ENCODE measurements around the gene PMP22. TPM values are rescaled to one million over a fixed set of nuclear protein-coding genes. Genes with fewer than 3 reads are reported as not detected.

PMP22 gene
- total RNA-seq, 3 donors from 2014 or later: 16.7 to 149 (median 54.2) TPM

DNA sequence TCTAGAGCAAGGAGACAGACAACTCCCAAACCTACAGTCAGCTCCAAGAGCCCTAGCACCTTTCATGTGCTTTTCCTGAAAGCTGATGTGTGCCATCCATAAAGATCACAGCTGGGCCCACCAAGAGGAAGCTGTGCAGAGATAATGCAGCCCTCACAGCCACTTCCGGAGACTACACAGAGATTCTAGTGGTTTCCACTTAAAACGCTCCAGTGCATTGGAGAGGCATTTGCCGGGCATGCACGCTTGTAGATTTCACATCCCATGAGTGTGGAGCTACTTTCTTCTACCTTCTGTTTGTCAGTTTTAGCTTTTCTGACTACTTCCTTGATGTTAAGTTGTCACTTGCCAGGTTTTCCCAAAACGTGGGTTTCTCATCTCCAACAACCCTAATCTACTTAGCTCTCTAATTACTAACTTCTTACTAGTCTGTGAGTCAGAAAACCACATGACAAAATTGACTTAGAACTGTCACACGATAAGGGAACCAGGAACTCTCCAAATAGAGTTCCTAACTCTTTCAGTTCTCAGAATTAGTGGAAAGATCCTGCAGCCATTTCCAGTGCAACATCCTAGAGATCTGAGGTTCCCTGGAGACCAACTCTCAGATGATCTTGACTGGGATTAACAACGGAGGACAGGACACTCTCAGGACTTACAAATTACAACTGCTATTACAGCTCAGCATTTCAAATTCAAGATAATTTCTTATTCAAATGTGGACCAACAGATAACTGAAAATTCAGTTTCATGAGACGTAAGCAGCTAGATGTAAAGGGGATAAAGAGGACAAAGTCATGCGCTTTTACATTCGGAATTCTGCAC, 28.6 kb downstream of the PMP22 start:
- intact Hi-C loops (cut with DNase I, micrococcal nuclease): no loop called here
- no peaks in the 10 kb centered on the region for H3K36me3 ChIP-seq (ENCODE audit: low read depth)
- DNase-seq: no peak

DNA sequence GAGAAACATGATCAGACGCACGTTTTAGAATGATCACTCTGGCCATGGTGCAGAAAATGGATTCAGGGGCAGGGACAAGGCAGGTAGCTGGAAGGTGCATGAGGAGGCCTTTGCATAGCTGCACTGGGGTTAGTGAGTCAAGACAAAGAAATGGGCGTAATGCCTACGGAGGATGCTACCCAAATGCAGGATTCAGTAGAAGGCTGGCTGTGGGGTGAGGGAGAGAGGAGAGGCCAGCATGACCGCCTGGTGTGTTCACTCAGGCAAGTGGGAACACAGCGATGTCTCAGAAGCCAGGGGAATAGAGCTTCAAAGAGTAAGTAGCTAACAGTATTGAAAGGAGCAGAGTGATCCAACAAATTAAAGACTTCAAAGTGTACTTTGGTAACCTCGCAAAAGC, 31.2 kb downstream of the PMP22 start:
- intact Hi-C loops (cut with DNase I, micrococcal nuclease): no loop called here
- Histone ChIP-seq H3K36me3 (ENCODE audit: low read depth) (no peaks in the 10 kb centered on the region), H3K9me3 (no peaks in the 10 kb centered on the region), H3K4me1 (ENCODE audit: low read depth) (no peaks in the 10 kb centered on the region), H3K4me3 (no peak overlapping the region)
- ATAC-seq (no peak), DNase-seq (no peak)
- TF ChIP-seq, protein P1, sequence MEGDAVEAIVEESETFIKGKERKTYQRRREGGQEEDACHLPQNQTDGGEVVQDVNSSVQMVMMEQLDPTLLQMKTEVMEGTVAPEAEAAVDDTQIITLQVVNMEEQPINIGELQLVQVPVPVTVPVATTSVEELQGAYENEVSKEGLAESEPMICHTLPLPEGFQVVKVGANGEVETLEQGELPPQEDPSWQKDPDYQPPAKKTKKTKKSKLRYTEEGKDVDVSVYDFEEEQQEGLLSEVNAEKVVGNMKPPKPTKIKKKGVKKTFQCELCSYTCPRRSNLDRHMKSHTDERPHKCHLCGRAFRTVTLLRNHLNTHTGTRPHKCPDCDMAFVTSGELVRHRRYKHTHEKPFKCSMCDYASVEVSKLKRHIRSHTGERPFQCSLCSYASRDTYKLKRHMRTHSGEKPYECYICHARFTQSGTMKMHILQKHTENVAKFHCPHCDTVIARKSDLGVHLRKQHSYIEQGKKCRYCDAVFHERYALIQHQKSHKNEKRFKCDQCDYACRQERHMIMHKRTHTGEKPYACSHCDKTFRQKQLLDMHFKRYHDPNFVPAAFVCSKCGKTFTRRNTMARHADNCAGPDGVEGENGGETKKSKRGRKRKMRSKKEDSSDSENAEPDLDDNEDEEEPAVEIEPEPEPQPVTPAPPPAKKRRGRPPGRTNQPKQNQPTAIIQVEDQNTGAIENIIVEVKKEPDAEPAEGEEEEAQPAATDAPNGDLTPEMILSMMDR (IDR thresholded peaks at IDR 0.05): no peak

More for the DNA sequence above, 28.6 kb downstream of the PMP22 start:
- TF ChIP-seq, protein P1 (IDR thresholded peaks at IDR 0.05): no peak
- Histone ChIP-seq H3K9me3 (no peaks in the 10 kb centered on the region), H3K4me1 (ENCODE audit: low read depth) (no peaks in the 10 kb centered on the region), H3K4me3 (no peak overlapping the region)
- peak; percentile 25 for ATAC-seq

DNA sequence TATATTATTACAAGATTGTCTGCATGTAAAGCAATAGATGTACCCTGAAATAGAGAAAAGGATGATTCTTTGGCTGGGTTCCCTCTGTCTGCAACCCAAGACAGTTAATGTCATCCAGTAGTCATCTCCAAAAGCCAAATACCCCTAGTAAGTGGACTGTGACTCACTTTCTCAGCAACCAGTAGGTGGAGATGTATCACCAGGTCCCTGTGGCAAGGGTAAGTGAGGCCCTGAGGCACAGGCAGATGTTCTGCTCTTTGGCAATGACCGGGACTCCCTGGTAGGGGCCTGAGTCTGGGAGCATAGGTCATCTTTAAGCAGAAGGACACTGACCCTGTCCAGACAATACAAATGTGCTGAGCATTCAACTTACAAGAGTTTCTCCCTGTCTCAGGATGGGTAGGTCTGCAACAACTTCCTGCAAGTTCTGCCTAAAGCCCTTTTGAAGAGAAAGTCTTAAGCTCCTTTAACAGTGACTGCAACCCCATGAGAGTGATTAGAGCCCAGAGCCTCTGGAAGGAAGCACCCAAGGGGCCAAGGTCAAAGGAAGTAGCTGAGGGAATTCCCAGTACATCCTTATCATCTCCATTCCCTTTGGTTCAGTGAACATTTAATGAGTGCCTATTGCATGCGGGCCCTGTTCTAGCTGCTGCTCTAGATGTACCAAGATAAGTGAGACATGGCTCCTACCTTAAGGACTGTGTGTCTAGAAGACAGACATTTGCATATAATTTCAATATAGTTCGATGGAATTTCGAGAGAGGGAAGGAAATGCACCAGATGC, 31.9 kb downstream of the PMP22 start:
- TF ChIP-seq, protein P1 (IDR thresholded peaks at IDR 0.05): no peak
- Histone ChIP-seq H3K36me3 (ENCODE audit: low read depth) (no peaks in the 10 kb centered on the region), H3K9me3 (no peaks in the 10 kb centered on the region), H3K4me3 (no peak overlapping the region), H3K4me1 (ENCODE audit: low read depth) (no peaks in the 10 kb centered on the region)
- DNase-seq: no peak
- peak; percentile 48 for ATAC-seq
- intact Hi-C loops (cut with DNase I, micrococcal nuclease): no loop called here

DNA sequence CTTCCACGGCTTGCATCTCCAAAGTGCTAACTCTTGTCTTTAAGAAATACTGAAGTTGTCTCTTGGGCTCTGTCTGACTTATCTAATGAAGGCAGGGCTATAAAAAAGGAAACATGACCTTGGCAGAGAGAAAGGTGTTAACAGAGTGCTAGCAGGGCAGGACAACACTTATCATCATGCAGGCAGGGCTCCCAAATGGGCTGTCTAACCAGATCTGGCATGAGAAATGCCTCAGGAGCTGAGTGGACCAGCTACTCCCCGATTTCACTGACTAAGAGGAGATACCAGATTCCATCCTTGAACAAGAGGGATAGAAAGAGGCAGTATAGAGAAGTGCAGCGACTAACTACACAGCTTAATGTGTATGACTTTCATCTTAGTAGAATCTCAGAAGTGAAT, 32.6 kb downstream of the PMP22 start:
- Histone ChIP-seq H3K36me3 (ENCODE audit: low read depth) (no peaks in the 10 kb centered on the region), H3K9me3 (no peaks in the 10 kb centered on the region), H3K4me1 (ENCODE audit: low read depth) (no peaks in the 10 kb centered on the region), H3K4me3 (no peak overlapping the region)
- intact Hi-C loops (cut with DNase I, micrococcal nuclease): no loop called here
- TF ChIP-seq, protein P1 (IDR thresholded peaks at IDR 0.05): no peak
- ATAC-seq: no peak
- DNase-seq: no peak

DNA sequence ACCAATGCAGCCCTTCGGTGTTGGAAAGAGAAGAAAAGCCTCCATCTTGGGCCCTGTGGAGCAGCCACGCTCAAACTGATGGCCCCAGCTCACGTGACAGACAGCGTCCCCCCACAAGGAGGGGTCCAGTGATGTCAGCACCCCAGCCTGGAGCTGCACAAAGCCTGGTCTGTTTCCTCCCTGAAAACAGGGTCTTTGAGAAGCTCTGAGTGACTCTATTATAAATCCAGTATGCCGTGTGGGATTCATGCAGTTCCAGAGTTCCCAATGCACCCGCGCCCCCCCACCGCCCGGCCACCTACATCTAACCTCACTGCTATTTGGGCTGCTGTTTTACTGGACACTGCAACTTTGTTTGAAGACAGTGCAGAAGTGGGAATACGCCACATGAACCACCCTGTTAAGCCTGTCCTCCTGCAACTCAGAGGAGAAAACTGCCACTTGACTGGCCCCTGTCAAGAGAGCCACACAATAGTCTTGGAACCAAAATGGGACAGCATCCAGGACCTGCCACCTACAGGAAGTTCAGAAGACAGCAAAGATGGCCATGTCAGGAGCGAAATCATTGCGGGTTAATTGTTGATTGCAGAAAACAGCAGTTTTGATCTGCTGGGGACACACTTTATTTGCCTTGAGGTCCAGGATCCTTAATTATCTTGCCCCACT, 33.1 kb downstream of the PMP22 start:
- DNase-seq (no peak), ATAC-seq (no peak)
- Histone ChIP-seq H3K4me3 (no peak overlapping the region), H3K9me3 (no peaks in the 10 kb centered on the region), H3K36me3 (ENCODE audit: low read depth) (no peaks in the 10 kb centered on the region), H3K4me1 (ENCODE audit: low read depth) (no peaks in the 10 kb centered on the region)
- TF ChIP-seq, protein P1 (IDR thresholded peaks at IDR 0.05): no peak
- intact Hi-C loops (cut with DNase I, micrococcal nuclease): no loop called here
